NCI-H2029 treated with DMSO at 0.1 percent for 48 hours (cell line): ENCODE measurements around the gene EXOSC1.
A peak's percentile ranks its signal among the peaks of the same experiment; 100 is the strongest.
"Not testable (repeated sequence)": the region's sequence is repeated elsewhere in the genome, so short reads cannot be mapped to it uniquely, and the experiment has no call there.

Experiments
- DNase-seq: peaks from one replicate; lab custom pipeline; 2025; lab: John Stamatoyannopoulos, UW

Gene EXOSC1

GRCh38 chr10:97407952-97408248 is 37.9 kb downstream of the EXOSC1 start:
- no peak for DNase-seq

- peak; percentile 38 for DNase-seq
These were observed 38.4 kb downstream of the EXOSC1 start for GRCh38 chr10:97407211-97407951.

- DNase-seq: not testable (repeated sequence)
These were observed 39.3 kb downstream of the EXOSC1 start for GRCh38 chr10:97406483-97406882.

GRCh38 chr10:97406064-97406463 is 39.7 kb downstream of the EXOSC1 start:
- DNase-seq: no peak

- DNase-seq: no peak
These were observed 41.8 kb downstream of the EXOSC1 start for GRCh38 chr10:97404044-97404443.

- DNase-seq: no peak
These were observed 44.3 kb downstream of the EXOSC1 start for GRCh38 chr10:97401455-97401919.

GRCh38 chr10:97400665-97401454 is 44.9 kb downstream of the EXOSC1 start, which contains the start of gene RRP12:
Gene RRP12 (minus strand): TSS chr10:97401340. CDS start chr10:97401231, 109 bp downstream.
- peak; percentile 69 for DNase-seq

GRCh38 chr10:97399843-97400545 is 45.8 kb downstream of the EXOSC1 start:
- no peak for DNase-seq

- no peak for DNase-seq
These were observed 49.8 kb downstream of the EXOSC1 start for GRCh38 chr10:97396056-97396455.

GRCh38 chr10:97393034-97393573 is 52.7 kb downstream of the EXOSC1 start:
- no peak for DNase-seq

GRCh38 chr10:97390091-97390490 is 55.7 kb downstream of the EXOSC1 start:
- no peak for DNase-seq

GRCh38 chr10:97388152-97388551 is 57.7 kb downstream of the EXOSC1 start:
- no peak for DNase-seq
